NCI-H128 (cell line): ENCODE measurements around the gene RNF144A.

Experiments
- DNase-seq: peaks from one replicate; lab custom pipeline; 2025; ENCODE audit not compliant: unreplicated experiment; lab: John Stamatoyannopoulos, UW

Gene RNF144A

DNA sequence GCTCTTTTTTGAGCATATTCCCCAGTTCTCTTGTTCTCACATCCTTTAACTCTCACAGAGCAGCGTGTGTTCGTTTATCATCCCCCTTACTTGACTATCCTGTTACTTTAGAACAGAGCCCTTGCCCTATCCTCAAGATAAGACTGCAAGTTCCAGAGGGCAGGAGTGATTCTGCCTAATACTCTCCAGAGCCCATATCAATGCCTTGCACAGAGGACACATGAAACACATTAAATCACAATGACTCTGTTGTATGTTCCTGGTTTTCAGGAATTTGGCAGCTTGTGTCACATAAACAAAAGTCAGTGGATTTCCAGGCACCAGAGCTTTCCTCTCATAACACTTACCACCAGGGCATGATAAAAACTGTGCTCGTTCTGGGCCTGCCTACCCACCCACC lies 156.7 kb downstream of the RNF144A start:
- no peak for DNase-seq

DNA sequence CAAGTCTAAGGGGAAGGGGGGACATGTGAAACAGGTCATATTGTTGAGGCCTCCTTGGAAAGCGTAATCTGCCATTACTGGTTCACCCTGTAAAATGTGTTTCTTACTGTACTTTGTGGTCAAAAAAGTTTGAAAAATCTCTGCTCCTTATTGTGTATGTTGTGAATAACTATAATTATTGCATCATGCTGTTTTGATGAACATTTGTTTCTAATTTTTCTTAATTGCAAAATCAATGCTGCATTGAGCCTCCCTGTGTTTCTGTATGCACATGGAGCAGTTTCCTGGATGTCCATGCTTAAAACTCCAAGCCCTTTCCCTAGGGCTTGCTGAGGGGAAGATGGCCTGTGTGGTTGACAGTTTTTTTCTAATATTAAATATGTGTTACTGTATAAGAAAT lies 158.6 kb downstream of the RNF144A start:
- DNase-seq = no peak

DNA sequence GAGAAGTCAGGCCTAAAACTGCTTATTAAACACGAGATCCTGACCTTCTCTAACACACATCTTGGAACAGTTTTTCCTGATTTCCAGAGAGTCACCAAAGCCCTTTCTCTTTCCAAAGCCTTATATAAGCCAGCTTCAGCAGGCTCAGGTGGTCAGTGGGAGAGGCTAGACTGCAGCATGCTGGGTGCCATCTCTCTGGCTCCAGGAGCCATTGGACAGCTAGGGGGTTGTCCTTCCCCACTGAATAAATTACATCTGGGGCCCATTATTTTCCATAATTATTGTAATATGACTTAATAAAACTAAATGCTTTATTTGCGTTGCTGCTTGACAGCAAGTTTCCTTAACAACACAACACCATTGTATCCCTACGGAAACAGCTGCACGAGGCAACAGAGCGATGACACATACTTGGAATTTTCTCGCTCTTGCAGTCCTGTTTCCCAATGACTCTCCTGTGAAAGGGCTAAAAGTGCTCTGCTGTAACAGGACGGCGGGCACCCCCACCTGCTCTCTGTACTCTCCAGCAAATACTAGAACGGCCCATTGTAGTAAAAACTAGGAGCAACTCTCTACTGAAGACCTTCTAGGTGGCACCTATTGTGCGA lies 160.6 kb downstream of the RNF144A start:
- DNase-seq = no peak

DNA sequence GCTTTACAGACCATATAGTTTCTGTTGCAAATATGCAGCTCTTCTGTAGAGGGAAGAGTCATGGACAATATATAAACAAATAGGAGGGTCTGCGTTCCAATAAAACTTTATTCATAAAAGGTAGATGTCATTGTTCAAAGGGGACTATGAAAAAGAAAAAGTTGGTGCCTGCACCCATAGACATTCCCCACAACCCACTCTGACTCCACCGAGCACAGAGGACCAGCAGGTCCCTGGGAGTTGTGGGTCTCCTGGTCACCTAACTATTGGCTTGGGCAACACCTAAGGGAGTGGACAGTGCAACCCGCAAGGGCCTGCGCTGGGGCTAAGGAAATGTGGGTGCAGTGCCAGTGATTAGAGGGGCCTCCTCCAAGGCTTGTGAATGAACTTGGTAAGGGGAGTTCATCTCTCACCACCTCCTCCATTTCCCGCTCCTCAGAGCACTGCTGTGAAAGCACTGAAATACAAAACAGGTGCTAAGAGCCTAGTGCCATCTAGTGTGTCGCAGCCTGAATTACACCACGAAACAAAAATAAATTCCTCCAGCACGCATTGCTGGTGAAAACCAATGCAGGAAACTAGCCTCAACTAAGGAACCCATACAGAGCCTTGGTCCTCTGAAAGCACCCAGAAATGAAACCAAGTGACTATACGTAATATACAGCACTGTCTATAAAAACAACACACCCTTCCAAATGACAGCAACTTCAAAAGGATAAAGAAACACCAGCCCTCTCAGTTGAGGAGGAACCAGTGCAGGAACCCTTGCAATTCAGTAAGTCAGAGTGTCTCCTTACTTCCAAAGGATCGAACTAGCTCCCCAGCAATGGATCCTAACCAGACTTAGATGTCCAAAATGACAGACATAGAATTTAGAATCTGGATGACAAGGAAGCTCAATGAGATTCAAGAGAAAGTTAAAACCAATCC lies 166.6 kb downstream of the RNF144A start:
- DNase-seq = no peak

DNA sequence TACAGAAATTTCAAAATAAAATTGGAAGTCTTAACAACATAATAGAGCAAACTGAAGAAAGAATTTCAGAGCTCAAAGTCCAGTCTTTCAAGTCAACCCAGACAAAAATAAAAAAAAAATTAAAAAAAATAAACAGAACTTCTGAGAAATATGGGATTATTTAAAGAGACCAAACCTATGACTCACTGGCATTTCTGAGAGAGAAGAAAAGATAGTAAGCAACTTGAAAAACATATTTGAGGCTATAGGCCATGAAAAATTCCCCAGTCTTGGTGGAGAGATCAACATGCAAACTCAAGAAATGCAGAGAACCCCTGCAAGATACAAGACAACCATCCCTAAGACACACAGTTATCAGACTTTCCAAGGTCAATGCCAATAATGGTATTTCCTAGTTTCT lies 167.4 kb downstream of the RNF144A start:
- DNase-seq = no peak

DNA sequence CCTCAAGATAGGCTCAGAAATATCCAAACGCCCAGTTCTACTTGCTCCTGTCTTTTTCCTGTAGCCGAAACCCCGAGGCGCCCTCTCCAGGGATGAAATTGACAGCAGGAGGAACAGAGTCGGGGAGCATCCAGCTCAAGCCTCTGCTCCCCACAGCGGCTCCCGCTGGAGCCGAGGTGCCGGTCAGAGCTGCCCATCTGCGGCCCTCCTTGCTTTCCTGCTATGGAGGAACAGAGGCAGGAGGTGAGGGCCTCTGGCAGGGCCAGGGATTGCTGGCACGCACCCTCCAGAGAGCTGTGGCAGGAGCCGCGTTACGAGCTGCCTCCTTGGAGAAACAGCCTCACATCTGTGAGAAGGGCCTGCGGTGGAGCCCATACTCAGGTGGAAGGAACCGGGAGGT lies 172.1 kb downstream of the RNF144A start:
- no peak for DNase-seq

DNA sequence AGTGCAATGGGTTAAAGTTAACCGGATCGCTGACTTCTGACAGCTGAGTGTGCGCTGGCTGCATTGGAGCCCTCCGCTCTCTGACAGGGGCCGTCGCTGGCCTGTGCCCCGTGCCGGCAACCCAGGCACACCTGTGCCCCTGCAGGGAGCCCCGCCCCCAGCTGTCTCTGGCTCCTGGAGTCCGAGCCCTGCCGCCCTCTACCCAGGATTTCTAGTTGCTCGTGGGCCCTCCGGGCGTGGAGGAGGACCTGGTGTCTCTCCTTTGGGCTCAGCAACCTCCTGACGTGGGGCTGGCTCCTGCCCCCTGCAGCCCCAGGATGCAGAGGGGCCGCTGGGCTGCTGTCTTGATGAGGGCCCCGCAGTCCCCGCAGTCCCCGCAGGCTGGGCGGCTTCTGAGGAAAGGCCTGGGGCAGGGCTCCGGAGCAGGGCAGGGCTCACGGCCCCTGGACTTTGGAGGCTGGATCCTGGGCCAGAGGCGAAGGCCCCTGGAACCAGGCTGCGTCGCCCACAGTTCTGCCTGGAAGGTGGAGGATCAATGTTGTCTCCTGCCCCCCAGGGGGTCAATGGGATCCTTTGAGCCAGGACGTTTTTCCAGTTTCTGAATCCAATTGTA lies 172.8 kb downstream of the RNF144A start:
- DNase-seq = no peak

DNA sequence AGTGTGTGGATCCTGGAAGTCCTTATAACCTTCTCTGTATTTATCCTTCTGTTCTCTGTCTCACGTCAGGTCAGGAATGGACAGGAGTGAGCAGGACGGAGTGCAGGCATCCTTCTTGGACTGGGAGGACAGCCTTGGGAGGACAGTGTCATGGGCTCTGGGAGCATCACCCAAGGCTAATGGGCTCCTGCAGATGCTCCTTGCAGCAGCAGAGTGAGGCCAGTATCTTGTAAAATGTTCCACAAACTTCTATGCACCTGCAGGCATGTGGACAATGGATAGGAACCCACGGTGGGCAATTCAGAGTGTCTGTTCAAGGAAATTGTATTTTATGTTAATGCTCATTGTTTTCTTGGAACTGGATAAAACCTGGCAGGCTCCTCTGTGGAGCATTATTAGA lies 176.2 kb downstream of the RNF144A start:
- no peak for DNase-seq
